Hepatocyte (in vitro differentiated cells): ENCODE measurements around the gene GLIS2.

Experiments used
- CTCF ChIP-seq: fragments of 200-600 bp; sonication (generic); IDR thresholded peaks from 2 replicates; pipeline ENCODE4 v1.5.1; 2016; ENCODE audit warnings: antibody characterized with exemption, mild to moderate bottlenecking; ENCODE audit not compliant: poor library complexity
- EZH2 ChIP-seq: fragments of 200-600 bp; sonication (generic); IDR thresholded peaks from 2 replicates; pipeline ENCODE4 v1.6.1; 2016; ENCODE audit warnings: antibody characterized with exemption, mild to moderate bottlenecking, borderline replicate concordance
- EZH2phosphoT487 ChIP-seq: fragments of 200-600 bp; sonication (generic); IDR thresholded peaks from one replicate; pipeline ENCODE4 v1.6.1; 2018; ENCODE audit warnings: antibody characterized with exemption, mild to moderate bottlenecking, low read depth, moderate library complexity; ENCODE audit not compliant: unreplicated experiment, severe bottlenecking

DNA sequence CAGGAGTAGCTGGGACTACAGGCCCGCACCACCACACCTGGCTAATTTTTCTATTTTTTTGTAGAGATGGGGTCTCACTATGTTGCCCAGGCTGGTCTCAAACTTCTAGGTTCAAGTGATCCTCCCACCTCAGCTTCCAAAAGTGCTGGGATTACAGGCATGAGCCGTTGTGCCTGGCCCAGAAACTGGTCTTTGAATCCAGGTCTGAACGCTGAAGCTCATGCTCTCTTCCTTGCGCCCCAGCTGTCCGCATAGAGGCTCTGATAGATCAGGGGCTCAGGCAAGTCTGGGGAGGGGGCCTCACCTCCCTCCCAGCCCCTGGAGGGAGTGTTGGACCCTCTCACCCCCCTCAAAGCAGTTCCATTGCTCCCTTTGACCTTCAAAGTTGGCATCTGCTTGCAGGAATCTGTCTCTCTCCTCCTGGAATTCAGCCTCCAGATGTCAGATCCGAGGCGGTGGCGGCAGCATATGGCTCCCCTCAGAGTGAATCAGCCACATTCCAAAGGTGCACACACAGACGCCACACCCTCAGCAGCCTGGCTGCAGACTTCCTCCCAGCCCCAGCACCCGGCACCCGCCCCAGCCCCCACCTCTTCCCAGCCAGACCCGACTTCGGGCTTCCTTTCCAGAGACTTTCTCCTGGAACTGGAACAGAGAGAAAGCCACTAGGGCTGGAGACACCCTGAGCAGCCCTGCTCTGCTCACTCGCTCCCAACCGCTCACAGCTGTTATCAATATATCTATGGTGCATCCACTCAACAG, 16.9 kb upstream of the GLIS2 start:
- TF ChIP-seq EZH2 (no peak), EZH2phosphoT487 (no peak), CTCF (no peak)
